GM19328 (cell line): ENCODE data around the gene RALGAPA1.
"Not testable (repeated sequence)": the region's sequence is repeated elsewhere in the genome, so short reads cannot be mapped to it uniquely, and the experiment has no call there.

Experiments
- ATAC-seq: cut with Tn5 transposase; IDR thresholded peaks from one replicate; pipeline ENCODE4 v1.9.1; 2021; ENCODE audit warnings: mild to moderate bottlenecking, moderate library complexity; ENCODE audit not compliant: unreplicated experiment

RALGAPA1 gene

DNA sequence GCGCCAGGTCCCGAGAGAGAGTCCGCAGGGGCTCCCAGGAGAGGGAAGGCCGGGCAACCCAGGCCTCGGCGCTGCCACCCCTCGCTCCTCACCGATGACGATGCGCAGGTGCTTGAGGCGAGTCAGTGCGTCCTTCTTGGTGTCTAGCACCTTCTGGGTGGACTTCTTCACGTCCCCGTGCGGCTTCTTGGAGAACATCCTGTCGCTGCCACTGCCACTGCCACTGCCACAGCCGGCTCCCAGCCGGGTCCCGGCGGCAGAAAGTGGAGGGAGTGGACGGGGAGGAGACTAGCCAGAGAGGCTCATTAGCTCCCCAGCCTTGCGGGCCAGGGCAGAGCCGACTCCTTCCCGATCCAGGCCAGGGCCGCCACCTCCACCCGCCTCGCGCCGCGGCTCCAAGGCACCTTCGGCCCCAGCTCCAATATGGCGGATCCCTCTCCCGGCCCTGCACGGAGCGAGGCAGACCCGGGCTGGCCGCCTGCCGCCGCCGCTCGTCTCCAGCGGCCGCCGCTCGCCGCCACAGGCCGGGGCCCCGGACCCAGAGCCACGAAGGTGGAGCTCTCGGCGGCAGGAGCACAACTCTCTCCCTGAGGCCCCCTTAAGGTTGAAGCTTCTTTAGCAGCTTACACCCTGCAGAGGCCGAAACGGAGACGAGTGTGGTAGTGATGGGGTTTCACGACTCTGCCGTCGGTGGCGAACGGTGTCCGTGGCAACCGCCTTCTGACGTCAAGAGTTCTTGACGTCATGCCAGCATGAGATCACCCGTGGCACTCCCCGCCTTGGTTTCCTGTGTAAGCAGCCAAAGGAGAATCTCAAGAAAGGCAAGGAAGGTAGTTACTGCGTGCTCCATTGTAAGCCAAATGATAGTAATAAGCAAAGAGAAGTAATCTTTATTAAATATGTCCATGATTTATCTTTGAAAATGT, at the start of gene RALGAPA1:
RALGAPA1 (minus strand) TSS at position 658 of the 926 bp plus-strand sequence; CDS start at position 198, 460 bp downstream.
- peak; percentile 98 for ATAC-seq

DNA sequence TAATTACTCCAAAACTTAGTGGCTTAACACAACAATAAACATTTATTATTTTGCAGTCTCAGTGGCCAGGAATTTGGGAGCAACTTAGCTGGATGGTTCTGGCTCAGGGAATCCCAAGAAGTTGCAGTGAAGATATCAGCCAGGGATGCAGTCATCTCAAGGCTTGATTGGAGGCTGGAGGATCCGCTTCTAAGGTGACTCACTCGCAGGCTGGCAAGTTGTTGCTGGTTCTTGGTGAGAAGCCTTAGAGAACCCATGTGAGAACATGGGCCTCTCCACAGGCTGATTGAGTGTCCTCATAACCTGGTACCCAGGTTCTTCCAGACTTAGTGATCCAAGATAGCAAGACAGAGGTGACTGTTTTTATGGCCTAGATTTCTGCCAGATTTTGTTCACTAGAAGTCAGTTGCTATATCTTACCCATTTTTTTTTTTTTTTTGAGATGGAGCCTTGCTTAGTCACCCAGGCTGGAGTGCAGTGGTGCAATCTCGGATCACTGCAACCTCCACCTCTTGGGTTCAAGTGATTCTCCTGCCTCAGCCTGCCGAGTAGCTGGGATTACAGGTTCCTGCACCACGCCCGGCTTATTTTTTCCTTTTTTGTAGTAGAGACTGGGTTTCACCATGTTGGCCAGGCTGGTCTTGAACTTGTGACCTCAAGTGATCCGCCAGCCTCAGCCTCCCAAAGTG, 49.6 kb upstream of the RALGAPA1 start:
- ATAC-seq: no peak

GRCh38 chr14:35855876-35856481, 46.9 kb upstream of the RALGAPA1 start:
- peak; percentile 92 for ATAC-seq

GRCh38 chr14:35854696-35855270, 45.7 kb upstream of the RALGAPA1 start:
- no peak for ATAC-seq

- ATAC-seq: no peak
Measured at GRCh38 chr14:35853225-35853624, 44.1 kb upstream of the RALGAPA1 start.

DNA sequence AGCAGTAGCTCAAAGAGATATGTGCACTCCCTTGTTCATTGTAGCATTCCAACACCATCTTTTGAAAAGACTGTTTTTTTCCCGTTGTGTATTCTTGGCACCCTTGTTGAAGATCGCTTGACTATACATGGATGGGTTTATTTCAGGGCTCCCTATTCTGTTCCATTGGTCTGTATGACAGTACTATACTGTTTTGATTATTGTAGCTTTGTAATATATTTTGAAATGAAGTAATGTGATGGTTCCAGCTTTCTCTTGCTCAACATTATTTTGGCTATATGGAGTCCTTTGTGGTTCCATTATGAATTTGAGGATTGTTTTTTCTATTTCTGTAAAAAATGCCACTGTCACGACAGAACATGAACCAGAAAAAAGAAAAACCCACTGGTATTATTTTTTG, 42.7 kb upstream of the RALGAPA1 start:
- no peak for ATAC-seq

DNA sequence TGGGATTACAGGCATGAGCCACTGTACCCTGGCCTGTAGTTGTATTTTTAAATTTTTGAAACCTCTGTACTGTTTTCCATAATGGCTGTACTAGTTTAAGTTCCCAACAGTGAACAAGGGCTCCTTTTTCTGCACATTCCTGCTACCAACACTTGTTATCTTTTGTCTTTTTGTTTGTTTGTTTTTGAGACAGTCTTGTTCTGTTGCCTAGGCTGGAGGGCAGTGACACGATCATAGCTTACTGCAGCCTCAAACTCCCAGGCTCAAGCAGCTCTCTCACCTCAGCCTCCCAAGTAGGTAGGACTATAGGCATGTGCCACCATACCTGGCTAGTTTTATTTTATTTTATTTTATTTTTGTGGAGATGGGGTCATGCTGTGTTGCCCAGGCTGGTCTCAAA, 40.0 kb upstream of the RALGAPA1 start:
- ATAC-seq: no peak

DNA sequence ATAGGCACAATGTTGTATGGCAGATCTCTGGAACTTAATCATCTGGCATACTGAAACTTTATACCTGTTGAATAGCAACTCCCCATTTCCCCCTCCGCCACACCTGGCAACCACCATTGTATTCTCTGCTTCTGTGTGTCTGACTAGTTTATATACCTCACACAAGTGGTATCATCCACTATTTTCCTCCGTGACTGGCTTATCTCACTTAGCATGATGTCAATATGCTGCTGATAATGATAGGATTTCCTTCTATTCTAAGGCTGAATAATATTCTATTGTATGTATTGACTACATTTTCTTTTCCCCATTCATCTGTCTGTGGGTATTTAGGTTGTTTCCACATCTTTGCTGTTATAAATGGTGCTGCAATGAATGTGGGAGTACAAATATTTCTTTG, 38.5 kb upstream of the RALGAPA1 start:
- no peak for ATAC-seq

GRCh38 chr14:35844494-35844893, 35.4 kb upstream of the RALGAPA1 start:
- no peak for ATAC-seq

GRCh38 chr14:35842245-35842644, 33.1 kb upstream of the RALGAPA1 start:
- ATAC-seq: not testable (repeated sequence)

GRCh38 chr14:35841704-35842103, 32.6 kb upstream of the RALGAPA1 start:
- ATAC-seq: not testable (repeated sequence)

DNA sequence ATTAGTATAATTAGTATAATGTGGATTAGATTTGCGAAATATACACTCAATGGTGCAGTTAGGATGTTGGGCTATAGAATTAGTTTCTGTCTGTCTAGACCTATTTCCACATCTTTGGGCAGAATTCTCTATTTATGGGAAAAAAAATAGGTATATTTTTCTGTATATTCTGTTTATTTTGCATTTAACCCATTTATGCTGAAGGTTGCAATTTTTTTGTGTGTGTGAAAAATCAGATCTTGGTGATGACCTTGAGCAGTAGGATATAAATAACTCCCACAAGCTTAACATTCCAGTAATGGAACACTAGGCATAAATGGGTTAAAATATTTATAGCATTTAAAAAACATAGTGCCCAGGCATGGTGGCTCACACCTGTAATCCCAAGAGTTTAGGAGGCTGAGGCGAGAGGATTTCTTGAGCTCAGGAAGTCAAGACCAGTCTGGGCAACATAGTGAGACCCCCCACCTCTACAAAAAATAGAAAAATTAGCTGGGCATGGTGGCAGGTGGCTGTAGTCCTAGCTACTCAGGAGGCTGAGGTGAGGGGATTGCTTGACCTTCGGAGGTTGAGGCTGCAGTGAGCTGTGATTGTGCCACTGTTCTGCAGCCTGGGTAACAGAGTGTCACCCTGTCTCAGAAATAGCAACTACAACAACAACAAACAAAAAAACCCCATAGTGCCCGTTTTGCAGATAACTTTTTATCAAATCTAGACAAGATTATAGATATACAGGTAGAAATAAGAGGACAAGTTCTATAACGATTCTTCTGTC, 26.3 kb upstream of the RALGAPA1 start:
- no peak for ATAC-seq

- ATAC-seq: no peak
Measured at GRCh38 chr14:35829449-35829848, 20.4 kb upstream of the RALGAPA1 start.

DNA sequence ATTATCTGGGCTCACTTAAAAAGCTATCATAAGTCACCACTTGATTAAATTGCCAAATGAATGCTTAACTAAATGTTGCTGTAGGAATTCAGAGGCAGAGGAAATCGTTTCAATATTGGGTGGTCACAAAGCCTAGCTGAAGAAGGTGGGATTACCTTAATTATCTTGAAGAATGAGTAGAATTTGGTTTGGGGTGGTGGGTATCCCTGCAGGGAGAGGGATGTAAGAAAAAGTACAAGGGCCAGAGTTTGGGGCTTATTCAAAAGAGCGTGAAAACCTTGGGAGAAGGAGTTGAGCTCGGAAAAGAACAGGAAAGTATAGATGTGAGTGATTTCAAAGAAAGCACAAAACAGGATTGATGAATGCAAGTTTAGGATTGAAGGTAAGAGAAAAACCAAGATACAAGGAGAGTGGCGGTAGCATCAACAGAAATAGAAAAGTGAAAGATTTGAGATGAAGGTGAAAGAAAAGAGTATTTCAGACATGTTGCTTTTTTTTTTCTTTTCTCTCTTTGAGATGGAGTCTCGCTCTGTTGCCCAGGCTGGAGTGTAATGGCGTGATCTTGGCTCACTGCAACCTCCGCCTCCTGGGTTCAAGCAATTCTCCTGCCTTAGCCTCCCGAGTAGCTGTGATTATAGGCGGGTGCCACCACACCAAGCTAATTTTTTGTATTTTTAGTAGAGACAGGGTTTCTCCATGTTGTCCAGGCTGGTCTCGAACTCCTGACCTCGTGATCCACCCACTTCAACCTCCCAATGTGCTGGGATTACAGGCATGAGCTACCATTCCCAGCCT, 18.8 kb upstream of the RALGAPA1 start:
- ATAC-seq: no peak

- no peak for ATAC-seq
Measured at GRCh38 chr14:35826952-35827416, 17.9 kb upstream of the RALGAPA1 start.

GRCh38 chr14:35826218-35826951, 17.3 kb upstream of the RALGAPA1 start, which contains the start of gene BRMS1L:
Gene BRMS1L, plus strand, starts transcription at chr14:35826338. Its CDS starts 179 bp downstream, at chr14:35826517.
- peak; percentile 98 for ATAC-seq

DNA sequence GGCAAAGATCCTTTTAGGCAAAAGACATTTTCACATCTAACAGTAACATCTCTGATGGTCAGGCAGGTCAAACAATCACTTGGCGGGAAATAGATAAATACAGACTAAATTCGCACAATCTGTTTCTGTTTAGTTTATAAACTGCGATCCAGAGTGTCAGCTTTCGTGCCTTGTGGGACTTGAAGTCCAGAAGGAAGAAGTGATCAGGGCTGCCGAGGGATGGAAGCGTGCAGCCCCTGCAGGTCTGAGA, 16.8 kb upstream of the RALGAPA1 start:
- ATAC-seq: no peak

GRCh38 chr14:35824446-35825165, 15.5 kb upstream of the RALGAPA1 start:
- not testable (repeated sequence) for ATAC-seq
